Endothelial cell of umbilical vein (primary cell): Measurements from ENCODE around the gene PDE4B. TPM values are rescaled to one million over a fixed set of nuclear protein-coding genes. Genes with fewer than 3 reads are reported as not detected.

Source experiments
- BruUV-seq: library from RNA; stranded (reverse); fragments of 400-500 nt; replicated peaks from 2 replicates; lab custom pipeline; 2021; lab: Mats Ljungman, UMichigan
- CTCF ChIA-PET: fragments of 300-600, 350-600 bp; sonication (Branson Sonifier 250); formaldehyde crosslinking; loops from one replicate; lab custom pipeline; 2021; ENCODE audit warnings: antibody characterized with exemption, inconsistent platforms; lab: Charles Lee
- POLR2A ChIA-PET: fragments of 300-600, 350-600 bp; sonication (Branson Sonifier 250); formaldehyde crosslinking; loops from one replicate; lab custom pipeline; 2021; ENCODE audit warnings: antibody characterized with exemption, inconsistent platforms; lab: Charles Lee
- DNase-seq: peaks from one replicate; pipeline ENCODE4 v3.0.0-alpha.2; 2011; ENCODE audit warnings: low read depth, low spot score
- FAIRE-seq: peaks from 2 replicates; lab custom pipeline; 2011; peaks lifted over from hg19 to GRCh38; lab: Jason Lieb, UNC
- H2AFZ ChIP-seq: 2 replicates; pipeline ENCODE4 v1.6.0; 2012; ENCODE audit warnings: low read depth, low read length, control low read depth, inconsistent platforms
- H3K27ac ChIP-seq: 2 replicates; pipeline ENCODE4 v1.5.1; 2011; ENCODE audit warnings: low read depth, mild to moderate bottlenecking, control low read depth, low read length, moderate library complexity; ENCODE audit not compliant: insufficient read depth
- H3K27me3 ChIP-seq, 2 experiments: 2 replicates each; pipeline versions ENCODE4 v1.6.0 to v1.6.1; 2011; ENCODE audit warnings: low read length in 2 of 2, mixed read lengths in 1 of 2; ENCODE audit not compliant: control insufficient read depth in 2 of 2, insufficient read depth in 2 of 2
- H3K36me3 ChIP-seq, 2 experiments: 2 replicates in 1 of 2; 3 replicates in 1 of 2; pipeline ENCODE4 v1.5.1; 2011; ENCODE audit warnings: low read length in 2 of 2, mild to moderate bottlenecking in 1 of 2, moderate library complexity in 1 of 2; ENCODE audit not compliant: control insufficient read depth in 2 of 2, insufficient read depth in 2 of 2; ENCODE audit errors: extremely low read depth in 1 of 2
- H3K4me1 ChIP-seq: 3 replicates; pipeline ENCODE4 v1.5.1; 2011; ENCODE audit warnings: mild to moderate bottlenecking, low read length; ENCODE audit not compliant: control insufficient read depth, insufficient read depth; ENCODE audit errors: extremely low read depth
- H3K4me2 ChIP-seq: 2 replicates; pipeline ENCODE4 v1.6.1; 2011; ENCODE audit warnings: low read length, control low read depth, mixed read lengths; ENCODE audit not compliant: insufficient read depth
- H3K4me3 ChIP-seq, 3 experiments: fragments of 200-600 bp in 1 of 3; sonication (generic), shearing (Covaris generic) in 1 of 3; replicated peaks in 1 of 3; 2 replicates each; pipeline ENCODE4 v1.5.1; 2011 to 2016; ENCODE audit warnings: control low read depth in 3 of 3, low read length in 3 of 3, mild to moderate bottlenecking in 2 of 3, inconsistent platforms in 1 of 3, low read depth in 1 of 3, moderate library complexity in 1 of 3; ENCODE audit not compliant: insufficient read depth in 1 of 3
- H3K79me2 ChIP-seq: 2 replicates; pipeline ENCODE4 v1.6.0; 2012; ENCODE audit warnings: low read length, inconsistent platforms; ENCODE audit not compliant: control insufficient read depth, insufficient read depth
- H3K9ac ChIP-seq: replicated peaks from 2 replicates; pipeline ENCODE3; 2011; ENCODE audit warnings: low read length, control low read depth; ENCODE audit not compliant: insufficient read depth; ENCODE audit errors: extremely low read depth
- H3K9me1 ChIP-seq: replicated peaks from 3 replicates; pipeline ENCODE4 v1.6.0; 2011; ENCODE audit warnings: mild to moderate bottlenecking, low read length; ENCODE audit not compliant: control insufficient read depth, insufficient read depth; ENCODE audit errors: extremely low read depth
- H3K9me3 ChIP-seq: replicated peaks from 2 replicates; pipeline ENCODE4 v1.5.1; 2012; ENCODE audit warnings: low read length, inconsistent platforms; ENCODE audit not compliant: control insufficient read depth, insufficient read depth
- H4K20me1 ChIP-seq: replicated peaks from 2 replicates; pipeline ENCODE3; 2011; ENCODE audit warnings: mild to moderate bottlenecking, low read length; ENCODE audit not compliant: control insufficient read depth, insufficient read depth; ENCODE audit errors: extremely low read depth
- EZH2 ChIP-seq: IDR thresholded peaks from 2 replicates; pipeline ENCODE4 v1.6.1; 2012; ENCODE audit warnings: borderline replicate concordance, low read depth, mild to moderate bottlenecking, moderate library complexity, low read length, inconsistent platforms; ENCODE audit not compliant: severe bottlenecking
- FOS ChIP-seq: IDR thresholded peaks from 2 replicates; pipeline ENCODE4 v1.6.1; 2011; ENCODE audit warnings: mild to moderate bottlenecking, low read length, moderate library complexity, borderline replicate concordance; ENCODE audit not compliant: insufficient read depth
- GATA2 ChIP-seq: IDR thresholded peaks from 2 replicates; pipeline ENCODE4 v1.7.0; 2011; ENCODE audit warnings: low read depth, mild to moderate bottlenecking, moderate library complexity, mixed read lengths, low read length; ENCODE audit not compliant: insufficient read length, insufficient read depth
- JUN ChIP-seq: IDR thresholded peaks from 2 replicates; pipeline ENCODE4 v1.6.1; 2011; ENCODE audit warnings: borderline replicate concordance, low read depth; ENCODE audit not compliant: insufficient read length, insufficient read depth
- MYC ChIP-seq: IDR thresholded peaks from one replicate; pipeline ENCODE4 v1.6.1; 2011; ENCODE audit warnings: mild to moderate bottlenecking, low read depth, low read length
- POLR2A ChIP-seq: IDR thresholded peaks from 2 replicates; pipeline ENCODE4 v1.6.1; 2012; ENCODE audit warnings: low read depth, mild to moderate bottlenecking, control low read depth, low read length
- POLR2AphosphoS5 ChIP-seq: IDR thresholded peaks from 2 replicates; pipeline ENCODE4 v1.6.1; 2012; ENCODE audit warnings: low read depth, mild to moderate bottlenecking, control low read depth, low read length, moderate library complexity; ENCODE audit not compliant: insufficient read depth
- dilution Hi-C: fragments of 300-500 bp; cut with MboI; formaldehyde crosslinking; loops from one replicate; pipeline ENCODE4 v1.15.0; 2019; ENCODE audit warnings: low sequenced_read_pairs; ENCODE audit not compliant: extremely low pct_ligation_motif_present
- intact Hi-C: fragments of 100-400 bp; cut with micrococcal nuclease; formaldehyde crosslinking; loops from one replicate; pipeline ENCODE4 v1.10.0; 2022
- polyA plus RNA-seq, 4 experiments: library from polyadenylated mRNA; depleted of rRNA in 3 of 4; stranded (reverse) in 3 of 4; unstranded in 1 of 4; fragments of >200 nt; gene quantifications; 2 replicates each; pipeline versions ENCODE4 v1.2.1 to v1.2.3, GENCODE V29; 2011 to 2012; ENCODE audit warnings: missing spikeins in 1 of 4
- total RNA-seq: library from RNA; stranded (reverse); gene quantifications from 2 replicates; pipeline ENCODE4 v1.2.3, GENCODE V29; 2021
- TF ChIP-seq, protein P1 (sequence below), 2 donors: IDR thresholded peaks; 1 replicate in 1 of 2; 2 replicates in 1 of 2; pipeline ENCODE4 v1.5.1; 2011; ENCODE audit warnings: low read length in 2 of 2, mild to moderate bottlenecking in 2 of 2, moderate library complexity in 2 of 2, control low read depth in 1 of 2, inconsistent platforms in 1 of 2, low read depth in 1 of 2; ENCODE audit not compliant: insufficient read depth in 1 of 2; ENCODE audit errors: extremely low read depth in 1 of 2
- TF ChIP-seq, protein P2 (sequence below): IDR thresholded peaks from 2 replicates; pipeline ENCODE4 v1.6.1; 2011; ENCODE audit not compliant: insufficient read depth, insufficient read length

Gene PDE4B
- total and polyA plus RNA-seq, 2 donors (not counting 3 experiments of a cell fraction or from before 2014, with no cell fraction given) = 63.5 to 69.8 TPM

DNA sequence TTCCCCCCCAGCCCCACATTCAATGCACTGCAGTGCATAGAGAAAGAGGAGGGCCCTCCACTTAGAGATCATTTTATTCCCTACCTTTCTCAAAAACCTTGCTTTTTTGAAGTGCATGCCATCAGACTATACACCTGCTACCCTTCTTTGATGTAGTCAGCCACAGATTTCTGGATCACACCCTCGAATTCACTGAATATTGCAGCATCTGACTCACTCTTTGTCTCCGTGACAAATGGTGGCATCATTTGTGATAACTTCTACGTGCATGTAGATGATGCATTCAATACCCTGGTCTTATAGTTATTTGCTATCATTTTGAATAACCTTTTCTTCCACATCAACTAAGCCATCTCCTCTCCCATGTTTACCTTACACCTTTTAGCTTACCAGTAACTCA is 431.0 kb downstream of the PDE4B start:
- Histone ChIP-seq H3K27me3 (peaks cover 0 to 2% of the 10 kb centered on the region in 2 experiments), H3K4me3 (no peak overlapping the region), H3K36me3 (no peaks in the 10 kb centered on the region), H3K79me2 (no peaks in the 10 kb centered on the region), H2AFZ (no peak overlapping the region), H4K20me1 (no peaks in the 10 kb centered on the region), H3K9me1 (no peaks in the 10 kb centered on the region), H3K4me2 (no peak overlapping the region), H3K9me3 (no peaks in the 10 kb centered on the region), H3K4me1 (no peaks in the 10 kb centered on the region), H3K27ac (no peak overlapping the region), H3K9ac (no peak overlapping the region)
- no peak for TF ChIP-seq JUN
- TF ChIP-seq POLR2A = no peak
- no peak for TF ChIP-seq EZH2
- no peak for TF ChIP-seq FOS
- no peak for TF ChIP-seq POLR2AphosphoS5
- TF ChIP-seq, protein P1, sequence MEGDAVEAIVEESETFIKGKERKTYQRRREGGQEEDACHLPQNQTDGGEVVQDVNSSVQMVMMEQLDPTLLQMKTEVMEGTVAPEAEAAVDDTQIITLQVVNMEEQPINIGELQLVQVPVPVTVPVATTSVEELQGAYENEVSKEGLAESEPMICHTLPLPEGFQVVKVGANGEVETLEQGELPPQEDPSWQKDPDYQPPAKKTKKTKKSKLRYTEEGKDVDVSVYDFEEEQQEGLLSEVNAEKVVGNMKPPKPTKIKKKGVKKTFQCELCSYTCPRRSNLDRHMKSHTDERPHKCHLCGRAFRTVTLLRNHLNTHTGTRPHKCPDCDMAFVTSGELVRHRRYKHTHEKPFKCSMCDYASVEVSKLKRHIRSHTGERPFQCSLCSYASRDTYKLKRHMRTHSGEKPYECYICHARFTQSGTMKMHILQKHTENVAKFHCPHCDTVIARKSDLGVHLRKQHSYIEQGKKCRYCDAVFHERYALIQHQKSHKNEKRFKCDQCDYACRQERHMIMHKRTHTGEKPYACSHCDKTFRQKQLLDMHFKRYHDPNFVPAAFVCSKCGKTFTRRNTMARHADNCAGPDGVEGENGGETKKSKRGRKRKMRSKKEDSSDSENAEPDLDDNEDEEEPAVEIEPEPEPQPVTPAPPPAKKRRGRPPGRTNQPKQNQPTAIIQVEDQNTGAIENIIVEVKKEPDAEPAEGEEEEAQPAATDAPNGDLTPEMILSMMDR (IDR thresholded peaks at IDR 0.05; ENCODE audit: extremely low read depth in 1 of 2, insufficient read depth in 1 of 2, low read depth in 1 of 2, low read length in 2 of 2) = no peak
- TF ChIP-seq GATA2 = no peak
- TF ChIP-seq, protein P2, sequence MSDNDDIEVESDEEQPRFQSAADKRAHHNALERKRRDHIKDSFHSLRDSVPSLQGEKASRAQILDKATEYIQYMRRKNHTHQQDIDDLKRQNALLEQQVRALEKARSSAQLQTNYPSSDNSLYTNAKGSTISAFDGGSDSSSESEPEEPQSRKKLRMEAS = no peak
- no peak for TF ChIP-seq MYC
- ChIA-PET CTCF (no interaction called here), POLR2A (no interaction called here)
- dilution Hi-C loops (no loop called here), intact Hi-C loops (no loop called here)
- DNase-seq (no peak), FAIRE-seq (no peak)
- BruUV-seq = no TSS peak
